SIG-M5 (cell line): Measurements from ENCODE around the gene BRCA1.
"Not testable (repeated sequence)": the region's sequence is repeated elsewhere in the genome, so short reads cannot be mapped to it uniquely, and the experiment has no call there.

Experiments
- DNase-seq: peaks from one replicate; lab custom pipeline; 2025; lab: John Stamatoyannopoulos, UW

Gene BRCA1

DNA sequence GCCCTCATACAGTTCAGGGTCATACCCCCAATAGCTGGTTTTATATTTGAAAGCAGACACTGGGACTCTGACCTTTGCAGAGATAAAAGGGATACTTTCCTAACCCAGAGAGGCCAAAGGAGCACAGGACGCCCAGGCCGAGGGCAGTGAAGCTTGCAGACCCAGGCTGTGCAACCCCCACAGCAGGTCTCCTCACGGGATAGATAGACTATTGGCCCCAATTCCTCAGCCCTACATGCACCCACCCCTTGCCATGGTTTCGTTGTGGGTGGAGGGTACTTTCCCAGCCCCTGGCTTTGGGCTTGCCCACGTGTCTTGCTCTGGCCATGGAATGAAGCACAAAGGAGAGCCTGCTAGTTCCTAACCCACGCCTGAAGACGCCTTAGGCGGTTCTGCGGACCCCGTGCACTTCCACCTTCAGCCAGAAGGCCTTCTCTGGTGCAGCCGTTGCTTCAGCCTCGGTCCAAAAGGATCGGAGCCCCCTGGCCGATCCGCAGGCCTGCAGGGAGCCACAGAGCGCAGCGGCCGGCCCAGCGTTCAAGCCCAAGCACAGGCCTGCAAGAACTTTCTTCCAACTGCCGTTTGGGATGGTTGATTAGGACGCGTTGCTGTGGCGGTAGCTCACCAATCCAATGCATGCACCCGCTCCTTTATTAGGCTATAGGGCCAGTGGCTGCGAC, 9.8 kb upstream of the BRCA1 start:
- no peak for DNase-seq

DNA sequence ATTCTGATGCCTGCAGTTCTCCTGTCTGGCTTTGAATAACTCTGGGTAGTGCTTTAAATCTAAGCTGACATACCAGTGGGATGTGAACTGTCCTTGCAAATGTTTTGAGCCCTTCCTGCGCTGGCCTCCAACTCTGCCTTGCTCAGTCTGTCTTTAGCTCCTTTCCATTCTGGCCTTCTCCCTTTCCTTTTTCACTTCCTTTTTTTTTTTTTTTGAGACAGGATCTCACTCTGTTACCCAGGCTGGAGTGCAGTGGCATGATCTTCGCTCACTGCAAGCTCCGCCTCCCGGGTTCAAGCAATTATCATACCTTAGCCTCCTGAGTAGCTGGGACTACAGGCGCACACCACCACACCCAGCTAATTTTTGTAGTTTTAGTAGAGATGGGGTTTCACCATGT, 8.3 kb upstream of the BRCA1 start:
- DNase-seq, result not testable (repeated sequence)

DNA sequence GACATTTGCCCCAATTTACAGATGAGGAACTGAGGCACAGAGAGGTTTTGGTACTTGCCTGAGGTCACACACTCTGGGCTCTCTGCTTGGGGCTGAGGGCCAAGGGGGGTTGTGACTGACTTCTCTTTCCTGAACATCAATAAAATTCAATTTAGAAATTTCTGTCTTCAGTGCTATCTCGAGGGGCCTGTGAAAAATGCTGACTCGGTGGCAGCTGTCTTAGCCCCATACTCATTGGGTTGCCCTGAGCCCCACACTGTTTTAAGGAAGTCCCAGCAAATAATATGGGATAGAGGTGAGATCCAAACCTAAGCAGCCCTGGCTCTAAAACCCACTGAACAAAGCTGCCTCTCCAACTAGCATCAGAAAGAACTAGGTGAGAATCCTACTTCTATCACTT, 7.0 kb upstream of the BRCA1 start:
- DNase-seq, result no peak

DNA sequence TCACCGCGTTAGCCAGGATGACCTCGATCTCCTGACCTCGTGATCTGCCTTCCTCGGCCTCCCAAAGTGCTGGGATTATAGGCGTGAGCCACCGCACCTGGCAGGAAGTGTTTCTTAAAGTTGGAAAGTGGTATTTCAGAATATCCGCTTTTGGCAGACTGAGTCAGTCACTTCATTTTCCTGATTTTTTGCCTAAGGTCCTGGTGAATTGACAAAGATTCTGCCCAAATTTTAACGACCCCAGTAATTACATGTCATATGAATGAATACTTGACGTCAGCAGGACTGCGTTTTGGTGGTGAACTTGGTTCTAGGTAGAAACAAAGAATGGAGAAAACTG, 4.5 kb upstream of the BRCA1 start:
- DNase-seq, result no peak

DNA sequence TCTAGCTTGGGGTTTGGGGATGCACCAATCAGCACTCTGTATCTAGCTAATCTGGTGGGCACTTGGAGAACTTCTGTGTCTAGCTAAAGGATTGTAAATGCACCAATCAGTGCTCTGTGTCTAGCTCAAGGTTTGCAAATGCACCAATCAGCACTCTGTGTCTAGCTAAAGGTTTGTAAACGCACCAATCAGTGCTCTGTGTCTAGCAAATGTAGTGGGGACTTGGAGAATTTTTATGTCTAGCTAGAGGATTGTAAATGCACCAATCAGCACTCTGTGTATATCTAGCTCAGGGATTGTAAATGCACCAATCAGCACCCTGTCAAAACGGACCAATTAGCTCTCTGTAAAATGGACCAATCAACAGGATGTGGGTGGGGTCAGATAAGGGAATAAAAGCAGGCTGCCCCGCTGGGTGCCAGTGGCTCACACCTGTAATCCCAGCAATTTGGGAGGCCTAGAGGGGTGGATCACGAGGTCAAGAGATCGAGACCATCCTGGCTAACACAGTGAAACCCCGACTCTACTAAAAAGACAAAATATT, 2.2 kb upstream of the BRCA1 start:
- DNase-seq, result not testable (repeated sequence)

DNA sequence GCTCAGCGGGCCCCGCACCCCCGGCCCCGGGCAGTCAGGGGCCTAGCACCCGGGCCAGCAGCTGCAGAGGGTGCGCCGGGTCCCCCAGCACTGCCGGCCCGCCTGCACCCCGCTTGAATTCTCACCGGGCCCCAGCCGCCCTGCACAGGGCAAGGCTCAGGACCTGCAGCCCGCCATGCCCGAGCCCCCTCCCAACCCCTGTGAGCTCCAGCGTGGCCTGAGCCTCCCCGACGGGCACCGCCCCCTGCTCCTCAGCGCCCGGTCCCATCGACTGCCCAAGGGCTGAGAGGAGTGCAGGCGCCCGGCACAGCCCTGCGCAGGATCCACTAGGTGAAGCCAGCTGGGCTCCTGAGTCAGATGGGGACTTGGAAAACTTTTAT, 1.7 kb upstream of the BRCA1 start:
- DNase-seq, result no peak

DNA sequence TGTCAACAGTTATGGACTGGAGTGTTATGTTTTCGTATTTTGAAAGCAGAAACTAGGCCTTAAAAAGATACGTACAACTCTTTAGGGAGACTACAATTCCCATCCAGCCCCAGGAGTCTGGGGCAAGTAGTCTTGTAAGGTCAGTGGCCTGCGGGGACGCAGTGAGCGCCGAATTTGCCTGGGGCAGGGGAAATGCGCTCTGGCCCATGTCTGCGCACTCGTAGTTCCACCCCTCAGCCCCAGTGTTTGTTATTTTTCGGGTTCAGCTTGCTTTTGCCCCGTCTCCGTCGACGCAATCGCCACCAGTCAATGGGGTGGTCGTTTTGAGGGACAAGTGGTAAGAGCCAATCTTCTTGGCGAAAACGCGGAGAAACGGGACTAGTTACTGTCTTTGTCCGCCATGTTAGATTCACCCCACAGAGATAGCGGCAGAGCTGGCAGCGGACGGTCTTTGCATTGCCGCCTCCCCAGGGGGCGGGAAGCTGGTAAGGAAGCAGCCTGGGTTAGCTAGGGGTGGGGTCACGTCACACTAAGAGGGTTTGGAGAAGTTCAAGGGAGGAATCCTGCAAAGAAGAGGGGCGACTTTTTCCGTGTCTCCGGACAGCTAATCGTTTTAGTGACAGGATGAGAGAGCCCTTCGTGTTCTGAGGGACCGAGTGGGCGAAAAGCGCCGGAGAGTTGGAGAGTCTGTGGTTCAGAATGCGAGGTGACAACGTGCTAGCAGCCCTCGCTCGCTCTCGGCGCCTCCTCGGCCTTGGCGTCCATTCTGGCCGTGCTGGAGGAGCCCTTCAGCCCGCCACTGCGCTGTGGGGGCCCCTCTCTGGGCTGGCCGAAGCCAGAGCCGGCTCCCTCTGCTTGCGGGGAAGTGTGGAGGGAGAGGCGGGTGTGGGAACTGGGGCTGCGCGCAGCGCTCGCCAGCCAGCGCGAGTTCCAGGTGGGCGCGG, 1.1 kb upstream of the BRCA1 start:
- no peak for DNase-seq

DNA sequence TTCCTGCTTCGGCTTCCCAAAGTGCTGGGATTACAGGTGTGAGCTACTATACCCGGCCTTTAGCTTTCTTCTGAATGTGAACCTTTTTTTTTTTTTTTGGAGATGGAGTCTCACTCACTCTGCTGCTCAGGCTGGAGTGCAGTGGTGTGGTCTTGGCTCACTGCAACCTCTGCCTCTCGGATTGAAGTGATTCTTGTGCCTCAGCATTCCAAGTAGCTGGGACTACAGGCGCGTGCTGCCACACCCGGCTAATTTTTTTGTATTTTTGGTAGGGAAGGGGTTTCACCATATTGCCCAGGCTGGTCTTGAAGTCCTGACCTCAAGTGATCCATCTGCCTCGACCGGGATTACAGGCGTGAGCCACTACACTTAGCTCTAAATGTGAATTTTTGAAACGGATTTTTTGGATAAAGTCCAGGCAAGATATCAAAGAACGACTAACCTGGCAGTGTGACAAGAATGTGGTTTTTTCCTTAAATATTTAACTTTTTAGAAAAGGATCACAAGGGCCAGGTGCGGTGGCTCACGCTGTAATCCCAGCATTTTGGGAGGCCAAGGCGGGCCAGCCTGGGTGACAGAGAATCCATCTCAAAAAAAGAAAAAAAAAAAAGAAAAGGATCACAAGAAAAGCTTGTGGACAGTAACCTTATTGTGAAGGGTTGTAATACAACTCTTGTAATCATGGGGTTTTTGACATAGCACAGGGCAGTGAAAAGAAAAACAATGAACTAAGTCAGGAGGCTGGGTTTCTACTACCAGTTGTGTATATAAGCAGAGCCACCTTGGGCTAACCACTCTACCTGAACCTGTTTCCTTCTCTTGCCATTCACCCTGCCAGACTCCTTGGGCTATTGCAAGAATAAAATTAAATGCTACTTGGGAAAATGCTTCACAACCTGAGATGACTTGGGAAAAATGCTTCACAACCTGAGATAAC, 6.2 kb downstream of the BRCA1 start:
- DNase-seq, result no peak

DNA sequence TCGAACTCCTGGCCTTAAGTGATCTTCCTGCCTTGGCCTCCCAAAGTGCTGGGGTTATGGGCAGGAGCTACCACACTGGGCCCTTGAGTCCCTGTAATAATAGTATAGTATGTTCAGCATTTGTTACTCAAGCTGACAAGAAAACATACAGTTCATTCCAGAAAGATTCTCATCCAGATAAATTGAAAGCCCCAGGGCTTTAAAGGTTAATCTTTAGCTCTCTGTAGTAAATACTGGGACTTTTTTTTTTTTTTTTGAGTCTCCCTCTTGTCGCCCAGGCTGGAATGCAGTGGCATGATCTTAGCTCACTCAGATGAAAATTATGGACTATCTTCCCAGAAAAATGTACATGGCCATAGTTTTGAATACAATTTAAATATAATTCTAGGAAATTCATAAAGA, 11.0 kb downstream of the BRCA1 start:
- DNase-seq, result no peak

DNA sequence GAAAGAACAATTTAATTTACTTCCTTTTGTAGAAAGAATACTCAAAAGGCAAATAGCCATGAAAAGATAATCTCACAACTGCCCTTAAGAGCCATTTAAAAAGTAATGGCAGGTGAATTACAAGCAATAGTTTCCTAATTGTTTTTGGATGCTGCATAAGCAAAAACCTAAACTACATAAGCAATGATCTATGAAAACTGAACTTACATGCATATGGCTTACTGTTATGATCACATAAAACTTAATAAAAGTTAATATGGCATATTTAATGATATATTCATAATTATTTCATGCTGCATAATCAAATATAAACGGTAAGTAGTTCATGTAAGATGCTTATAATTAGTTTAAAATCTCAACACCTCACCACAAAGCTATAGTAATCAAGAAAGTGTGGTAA, 18.6 kb downstream of the BRCA1 start:
- DNase-seq, result no peak

DNA sequence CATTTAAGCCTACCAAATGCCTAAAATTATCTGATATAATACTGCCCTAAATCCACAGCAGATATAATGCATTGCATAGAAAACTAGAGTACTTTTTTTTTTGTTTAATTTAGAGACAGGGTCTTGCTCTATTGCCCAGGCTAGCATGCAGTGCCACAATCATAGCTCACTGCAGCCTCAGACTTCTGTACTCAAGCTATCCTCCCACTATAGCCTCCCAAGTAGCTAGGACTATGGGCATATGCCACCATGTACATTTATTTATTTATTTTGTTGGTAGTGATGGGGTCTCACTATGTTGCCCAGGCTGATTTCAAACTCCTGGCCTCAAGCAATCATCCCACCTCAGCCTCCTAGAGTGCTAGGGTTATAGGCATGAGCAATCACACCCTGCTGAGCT, 20.0 kb downstream of the BRCA1 start:
- DNase-seq, result no peak

DNA sequence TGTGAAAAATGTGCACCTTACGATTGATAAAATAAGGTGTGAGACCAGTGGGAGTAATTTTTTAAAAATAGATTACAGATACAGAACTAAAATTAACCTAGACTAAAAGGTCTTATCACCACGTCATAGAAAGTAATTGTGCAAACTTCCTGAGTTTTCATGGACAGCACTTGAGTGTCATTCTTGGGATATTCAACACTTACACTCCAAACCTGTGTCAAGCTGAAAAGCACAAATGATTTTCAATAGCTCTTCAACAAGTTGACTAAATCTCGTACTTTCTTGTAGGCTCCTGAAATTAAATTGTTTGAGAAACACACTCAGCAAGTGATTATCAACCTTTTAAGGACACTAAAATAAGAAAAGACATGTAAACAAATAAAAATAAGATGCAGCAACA, 20.5 kb downstream of the BRCA1 start:
- DNase-seq, result no peak

DNA sequence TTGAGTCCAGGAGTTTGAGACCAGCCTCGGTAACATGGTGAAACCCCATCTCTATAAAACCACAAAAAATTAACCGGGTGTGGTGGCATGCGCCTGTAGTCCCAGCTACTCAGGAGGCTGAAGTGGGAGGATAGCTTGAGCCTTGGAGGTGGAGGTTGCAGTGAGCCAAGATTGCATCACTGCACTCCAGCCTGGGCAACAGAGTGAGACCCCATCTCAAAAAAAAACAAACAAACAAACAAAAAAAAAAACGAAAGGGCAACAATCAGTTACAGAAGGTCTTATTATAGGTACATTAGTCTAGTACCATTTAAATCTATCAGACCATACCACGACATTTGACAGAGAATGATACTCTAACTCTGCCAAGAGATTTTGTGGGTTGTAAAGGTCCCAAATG, 29.8 kb downstream of the BRCA1 start:
- DNase-seq, result not testable (repeated sequence)

DNA sequence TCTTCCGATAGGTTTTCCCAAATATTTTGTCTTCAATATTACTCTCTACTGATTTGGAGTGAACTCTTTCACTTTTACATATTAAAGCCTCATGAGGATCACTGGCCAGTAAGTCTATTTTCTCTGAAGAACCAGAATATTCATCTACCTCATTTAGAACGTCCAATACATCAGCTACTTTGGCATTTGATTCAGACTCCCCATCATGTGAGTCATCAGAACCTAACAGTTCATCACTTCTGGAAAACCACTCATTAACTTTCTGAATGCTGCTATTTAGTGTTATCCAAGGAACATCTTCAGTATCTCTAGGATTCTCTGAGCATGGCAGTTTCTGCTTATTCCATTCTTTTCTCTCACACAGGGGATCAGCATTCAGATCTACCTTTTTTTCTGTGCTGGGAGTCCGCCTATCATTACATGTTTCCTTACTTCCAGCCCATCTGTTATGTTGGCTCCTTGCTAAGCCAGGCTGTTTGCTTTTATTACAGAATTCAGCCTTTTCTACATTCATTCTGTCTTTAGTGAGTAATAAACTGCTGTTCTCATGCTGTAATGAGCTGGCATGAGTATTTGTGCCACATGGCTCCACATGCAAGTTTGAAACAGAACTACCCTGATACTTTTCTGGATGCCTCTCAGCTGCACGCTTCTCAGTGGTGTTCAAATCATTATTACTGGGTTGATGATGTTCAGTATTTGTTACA, 30.9 kb downstream of the BRCA1 start:
- no peak for DNase-seq

DNA sequence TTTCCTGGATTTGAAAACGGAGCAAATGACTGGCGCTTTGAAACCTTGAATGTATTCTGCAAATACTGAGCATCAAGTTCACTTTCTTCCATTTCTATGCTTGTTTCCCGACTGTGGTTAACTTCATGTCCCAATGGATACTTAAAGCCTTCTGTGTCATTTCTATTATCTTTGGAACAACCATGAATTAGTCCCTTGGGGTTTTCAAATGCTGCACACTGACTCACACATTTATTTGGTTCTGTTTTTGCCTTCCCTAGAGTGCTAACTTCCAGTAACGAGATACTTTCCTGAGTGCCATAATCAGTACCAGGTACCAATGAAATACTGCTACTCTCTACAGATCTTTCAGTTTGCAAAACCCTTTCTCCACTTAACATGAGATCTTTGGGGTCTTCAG, 32.3 kb downstream of the BRCA1 start:
- DNase-seq, result no peak

DNA sequence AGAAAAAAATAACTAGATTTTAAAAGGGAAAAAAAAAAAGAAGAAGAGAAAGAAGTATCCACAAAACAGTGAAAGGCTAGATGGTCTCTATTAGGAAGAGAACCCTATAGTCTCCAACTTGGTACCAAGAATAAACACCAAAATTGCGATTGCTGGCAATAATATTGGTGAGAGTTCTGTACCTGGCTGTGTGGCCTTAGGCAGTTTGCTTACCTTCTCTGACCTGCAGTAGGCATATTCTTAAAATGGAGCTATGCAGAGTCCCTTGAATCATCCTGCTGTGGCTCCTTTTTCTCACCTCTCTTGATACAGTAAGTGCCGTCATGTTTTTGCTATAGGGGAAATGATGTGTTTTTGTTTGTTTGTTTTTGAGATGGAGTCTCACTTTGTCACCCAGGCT, 35.1 kb downstream of the BRCA1 start:
- DNase-seq, result no peak

DNA sequence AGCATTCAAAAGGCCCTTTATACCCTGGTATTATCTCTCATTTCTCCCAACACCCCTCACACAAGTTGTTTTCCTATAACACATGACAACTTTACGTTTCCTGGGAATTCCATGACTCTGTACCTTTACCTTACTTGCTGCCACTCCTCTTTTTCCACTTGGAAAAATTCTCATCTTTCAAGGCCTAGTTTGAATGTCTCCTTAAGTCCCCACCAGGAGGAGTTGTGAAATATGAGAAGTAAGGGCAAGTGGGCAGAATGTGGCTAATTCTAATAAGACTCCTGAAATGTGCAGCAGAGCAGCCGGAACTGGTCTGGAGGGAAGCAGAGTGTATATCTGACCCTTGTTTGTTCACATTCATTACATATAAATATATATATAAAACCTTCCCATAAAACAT, 39.7 kb downstream of the BRCA1 start:
- DNase-seq, result no peak

DNA sequence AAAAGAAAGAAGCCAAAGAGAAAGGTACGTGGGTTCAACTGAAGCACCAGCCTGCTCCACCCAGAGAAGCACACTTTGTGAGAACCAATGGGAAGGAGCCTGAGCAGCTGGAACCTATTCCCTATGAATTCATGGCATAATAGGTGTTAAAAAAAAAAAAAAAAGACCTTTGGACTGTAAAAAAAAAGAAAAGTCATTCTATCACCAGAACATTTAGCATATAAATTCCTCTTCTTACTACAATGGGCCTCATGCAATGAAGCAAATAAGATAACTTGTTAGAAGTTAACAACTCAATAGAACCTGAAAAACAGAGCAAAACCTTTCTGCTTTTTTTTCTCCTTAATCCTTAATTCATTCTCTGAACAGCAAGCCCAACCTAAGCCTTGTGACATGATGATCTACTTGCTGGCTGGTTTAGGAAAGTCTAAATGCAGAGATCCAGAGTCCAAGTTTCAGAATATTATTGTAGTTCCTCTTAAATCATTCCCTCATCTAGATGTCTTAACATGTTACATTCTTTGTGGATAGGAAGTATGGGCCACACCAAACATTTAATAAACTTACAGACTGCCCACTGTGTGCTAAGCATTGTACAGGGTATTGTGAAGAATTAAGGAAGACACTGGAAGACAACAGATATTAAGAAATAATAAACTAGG, 45.4 kb downstream of the BRCA1 start:
- no peak for DNase-seq

DNA sequence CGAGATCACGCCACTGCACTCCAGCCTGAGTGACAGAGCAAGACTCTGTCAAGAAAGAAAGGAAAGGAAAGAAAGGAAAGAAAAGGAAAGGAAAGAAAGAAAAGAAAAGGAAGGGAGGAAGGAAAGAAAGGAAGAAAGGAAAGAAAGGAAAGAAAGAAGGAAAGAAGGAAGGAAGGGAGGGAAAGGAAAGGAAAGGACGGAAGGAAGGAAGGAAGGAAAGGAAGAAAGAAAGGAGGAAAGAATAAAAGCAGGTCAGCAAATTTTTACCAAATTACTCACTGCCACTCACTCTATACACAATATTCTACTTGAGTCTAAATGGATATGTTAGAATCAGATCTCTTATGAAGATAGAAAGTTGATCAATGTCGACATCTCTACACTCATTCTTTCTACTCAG, 50.3 kb downstream of the BRCA1 start:
- no peak for DNase-seq

DNA sequence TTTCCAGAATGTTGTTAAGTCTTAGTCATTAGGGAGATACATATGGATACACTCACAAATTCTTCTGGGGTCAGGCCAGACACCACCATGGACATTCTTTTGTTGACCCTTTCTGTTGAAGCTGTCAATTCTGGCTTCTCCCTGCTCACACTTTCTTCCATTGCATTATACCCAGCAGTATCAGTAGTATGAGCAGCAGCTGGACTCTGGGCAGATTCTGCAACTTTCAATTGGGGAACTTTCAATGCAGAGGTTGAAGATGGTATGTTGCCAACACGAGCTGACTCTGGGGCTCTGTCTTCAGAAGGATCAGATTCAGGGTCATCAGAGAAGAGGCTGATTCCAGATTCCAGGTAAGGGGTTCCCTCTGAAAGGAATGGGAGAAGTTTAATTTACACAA, 54.3 kb downstream of the BRCA1 start:
- DNase-seq, result no peak

DNA sequence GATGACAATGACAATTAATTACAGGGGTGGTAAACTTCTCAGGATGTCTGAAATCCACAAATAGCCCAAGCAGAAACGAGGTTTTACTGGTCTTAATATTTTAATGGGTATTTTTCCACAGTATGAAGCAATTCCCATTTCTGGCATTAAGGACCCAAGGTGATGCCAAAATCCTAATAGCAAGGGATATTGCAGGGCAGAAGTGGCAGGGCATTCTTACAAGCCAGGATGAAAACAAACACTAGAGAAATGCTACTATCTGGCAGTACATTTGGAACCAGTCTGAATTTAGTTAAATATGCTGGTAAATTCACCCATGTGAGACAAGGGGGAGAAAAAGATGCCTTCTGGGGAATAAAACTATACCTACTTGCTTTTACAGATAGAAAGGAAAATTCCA, 54.9 kb downstream of the BRCA1 start:
- DNase-seq, result no peak
